HG03460 (cell line): ENCODE data around the gene ARHGEF10L.
"Not testable (repeated sequence)": the region's sequence is repeated elsewhere in the genome, so short reads cannot be mapped to it uniquely, and the experiment has no call there.

Experiments
- ATAC-seq: cut with Tn5 transposase; IDR thresholded peaks from one replicate; pipeline ENCODE4 v1.9.1; 2021; ENCODE audit not compliant: unreplicated experiment

The ARHGEF10L gene

DNA sequence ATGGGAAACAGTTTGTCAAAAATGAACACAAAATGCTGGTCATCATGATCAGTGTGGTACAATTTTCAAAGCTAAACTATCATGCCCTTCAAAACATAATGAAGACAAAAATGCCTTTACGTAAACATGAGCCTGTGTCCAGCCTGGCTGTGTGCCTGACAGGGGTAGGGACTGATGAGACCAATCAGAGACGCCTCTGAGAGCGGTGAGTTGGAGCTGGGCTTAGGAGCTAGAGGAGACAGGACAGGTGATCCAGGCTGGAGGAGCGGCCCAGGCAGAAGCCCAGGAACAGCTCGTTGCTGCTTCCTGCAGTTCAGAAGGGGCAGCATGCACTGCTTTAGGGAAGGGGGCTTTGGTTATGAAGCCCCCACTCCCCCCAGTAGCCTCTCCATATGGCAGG lies 70.0 kb downstream of the ARHGEF10L start:
- no peak for ATAC-seq

DNA sequence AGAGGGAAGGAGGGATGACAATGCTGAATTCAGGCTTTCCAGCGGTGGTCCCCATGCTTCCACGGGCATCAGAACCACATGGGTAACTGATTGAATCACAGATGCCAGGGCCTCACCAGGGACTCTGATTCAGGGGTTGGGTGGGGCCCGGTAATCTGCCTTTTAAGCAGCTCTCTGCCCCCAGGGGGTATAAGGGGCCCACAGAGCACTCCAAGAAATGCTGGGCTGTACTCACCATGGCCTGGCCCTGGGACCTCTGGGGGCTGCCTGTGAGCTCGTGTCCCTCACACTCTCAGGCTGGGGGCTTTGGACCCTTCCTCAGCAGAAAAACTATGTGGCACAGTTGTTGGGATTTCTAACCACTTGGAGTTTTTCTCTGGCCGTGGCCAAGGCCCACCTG lies 70.6 kb downstream of the ARHGEF10L start:
- ATAC-seq: no peak

- ATAC-seq: no peak
These were observed 71.2 kb downstream of the ARHGEF10L start for GRCh38 chr1:17610713-17611112.

DNA sequence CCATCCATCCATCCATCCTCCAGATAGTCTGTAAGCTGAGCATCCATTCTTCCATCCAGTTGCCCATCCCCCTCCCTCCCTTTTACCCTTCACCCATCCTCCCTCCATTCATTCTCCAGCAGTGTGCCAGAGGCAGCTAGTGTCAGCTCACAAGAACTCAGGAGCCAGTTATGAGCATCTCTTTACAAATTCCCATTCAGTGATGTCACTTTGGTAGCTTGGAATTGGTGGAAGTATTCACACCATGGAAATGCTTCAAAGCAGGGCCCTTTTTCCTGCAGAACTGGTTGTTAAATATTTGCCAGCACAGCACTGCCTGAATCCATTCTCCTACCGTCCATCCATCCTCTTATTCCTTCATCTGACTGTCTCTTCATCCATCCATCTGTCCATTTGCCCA lies 72.5 kb downstream of the ARHGEF10L start:
- ATAC-seq: no peak

GRCh38 chr1:17612831-17613230 lies 73.3 kb downstream of the ARHGEF10L start:
- no peak for ATAC-seq

- no peak for ATAC-seq
These were observed 75.1 kb downstream of the ARHGEF10L start for GRCh38 chr1:17614586-17614985.

DNA sequence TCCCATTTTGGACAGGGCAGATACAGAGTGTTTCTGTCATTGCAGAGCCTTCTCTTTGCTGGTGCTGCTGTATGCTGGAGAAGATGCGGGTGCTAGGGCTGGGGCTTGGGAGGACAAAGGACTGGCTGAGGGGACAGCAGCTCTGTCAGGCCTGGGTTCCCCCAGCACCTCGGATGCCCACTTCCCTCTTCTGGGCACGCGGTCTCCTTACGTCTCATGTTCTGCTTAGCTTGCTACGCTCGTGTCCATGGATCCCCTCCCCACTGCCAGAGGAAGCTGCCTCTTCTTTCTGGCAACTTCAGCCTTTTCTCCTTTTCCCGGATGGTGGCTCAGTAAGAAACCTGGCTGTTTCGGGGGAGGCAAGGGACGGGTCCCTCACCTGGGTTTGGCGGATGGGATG lies 75.7 kb downstream of the ARHGEF10L start:
- ATAC-seq: no peak

GRCh38 chr1:17615959-17616358 lies 76.5 kb downstream of the ARHGEF10L start:
- ATAC-seq: no peak

DNA sequence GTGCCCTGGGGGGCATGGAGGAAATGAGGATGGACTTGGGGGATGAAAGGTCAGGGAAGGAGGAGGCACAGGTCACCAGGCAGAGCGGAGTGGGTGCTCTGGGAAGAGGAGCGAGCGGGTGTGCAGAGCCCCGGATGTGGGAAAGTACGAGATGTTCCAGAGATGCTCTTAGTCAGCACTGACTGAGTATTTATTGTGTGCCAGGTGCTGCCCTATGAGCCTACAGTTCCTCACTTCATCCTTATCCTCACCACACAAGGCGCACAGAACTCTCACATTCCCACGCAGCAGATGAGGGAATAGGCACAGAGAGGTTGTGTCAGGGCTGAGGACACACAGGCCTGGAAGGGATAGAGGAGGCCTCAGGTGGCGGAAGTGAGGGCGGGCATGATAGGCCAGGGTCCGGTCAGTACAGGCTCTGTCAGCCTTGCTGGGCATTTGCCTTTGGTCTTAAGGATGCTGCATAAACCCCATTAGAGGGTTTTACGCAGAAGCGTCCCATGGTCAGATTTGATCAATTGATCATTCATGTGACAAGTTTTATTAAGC lies 77.3 kb downstream of the ARHGEF10L start:
- no peak for ATAC-seq

DNA sequence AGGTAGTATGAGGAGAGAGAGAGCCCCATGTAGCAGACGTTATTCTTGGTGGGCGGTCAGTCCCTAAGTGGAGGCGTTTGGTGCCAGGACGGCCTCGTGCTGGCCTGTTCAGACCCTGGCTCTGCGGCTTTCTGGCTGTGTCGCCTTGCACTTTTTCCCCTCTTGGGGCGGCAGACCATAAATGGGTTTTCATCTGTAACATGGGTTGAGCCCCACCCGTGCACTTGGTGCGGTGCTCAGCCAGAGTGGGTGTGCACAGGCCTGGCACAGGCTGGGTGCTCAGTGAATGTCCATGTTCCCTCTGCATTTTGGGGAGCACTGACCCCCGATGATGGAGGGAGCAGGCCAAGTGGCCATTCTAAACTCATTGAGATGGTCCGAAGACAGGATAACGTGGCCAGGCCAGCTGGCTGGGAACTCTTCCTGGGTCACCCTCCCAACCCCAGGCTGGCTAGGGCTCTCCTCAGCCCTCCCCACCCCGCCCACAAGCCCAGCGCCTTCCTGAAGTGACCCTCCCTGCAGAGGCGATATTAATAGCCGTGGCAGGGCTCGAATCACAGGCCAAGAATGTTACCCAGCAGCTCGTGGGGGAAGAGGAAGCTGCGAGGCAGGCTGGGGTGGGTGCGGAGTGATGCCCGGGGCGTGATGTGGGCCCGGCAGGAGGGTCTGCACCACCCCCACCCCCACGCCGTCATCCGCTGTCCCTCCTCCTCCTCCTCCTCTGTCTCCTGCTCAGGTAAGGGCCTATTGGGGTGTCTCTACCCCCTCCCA lies 78.5 kb downstream of the ARHGEF10L start:
- no peak for ATAC-seq

- no peak for ATAC-seq
These were observed 79.2 kb downstream of the ARHGEF10L start for GRCh38 chr1:17618558-17619247.

DNA sequence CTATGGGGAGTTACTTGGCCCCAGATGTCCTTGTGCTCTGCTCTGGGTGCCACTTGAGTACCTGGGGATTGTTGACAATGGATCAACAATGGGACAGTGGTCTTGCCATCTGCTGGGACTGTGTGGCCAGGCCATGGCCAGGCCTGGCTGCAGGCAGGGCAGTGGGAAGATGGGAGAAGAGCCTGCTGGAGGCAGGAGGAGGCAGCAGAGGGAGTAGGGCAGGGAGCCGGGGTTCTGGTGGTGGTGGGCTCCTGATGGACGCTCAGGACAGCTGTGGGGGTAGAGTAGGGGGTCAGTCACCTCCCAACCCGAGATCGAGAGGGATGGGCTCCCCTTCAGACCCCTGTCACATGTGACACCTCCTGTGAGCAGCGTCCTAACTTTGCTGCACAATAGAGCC lies 81.0 kb downstream of the ARHGEF10L start:
- ATAC-seq: no peak

GRCh38 chr1:17621691-17622090 lies 82.2 kb downstream of the ARHGEF10L start:
- no peak for ATAC-seq

GRCh38 chr1:17622823-17623222 lies 83.3 kb downstream of the ARHGEF10L start:
- ATAC-seq: no peak

DNA sequence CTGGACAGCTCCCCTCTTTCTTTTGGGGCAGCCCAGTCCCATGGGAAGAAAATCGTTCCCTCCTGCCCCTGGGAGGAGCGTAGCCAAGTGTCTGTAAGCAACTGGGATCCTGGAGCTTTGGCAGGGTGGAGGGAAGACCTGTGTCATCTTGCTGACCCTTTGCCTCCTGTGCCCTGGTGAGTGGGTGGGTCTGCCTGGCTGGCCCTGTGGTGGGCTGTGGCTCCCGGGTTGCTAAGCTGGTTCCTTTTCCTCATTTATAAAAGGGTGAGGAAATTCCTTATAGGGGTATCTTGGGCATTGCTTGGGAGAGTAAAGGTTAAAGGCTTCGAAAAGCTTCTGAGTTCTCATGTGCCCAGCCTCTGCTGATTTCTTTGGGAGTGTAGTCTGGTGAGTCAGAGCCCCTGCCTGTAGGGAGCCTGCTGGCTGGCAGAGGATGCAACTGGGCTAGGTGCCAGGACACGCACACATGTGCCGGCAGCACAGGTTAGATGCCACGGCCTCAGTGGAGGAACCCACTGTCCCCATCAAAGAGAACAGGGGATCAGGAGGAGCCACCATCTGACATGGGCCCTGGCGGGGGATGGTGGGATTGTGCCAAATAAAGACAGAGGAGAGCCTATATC lies 85.2 kb downstream of the ARHGEF10L start:
- ATAC-seq: no peak

DNA sequence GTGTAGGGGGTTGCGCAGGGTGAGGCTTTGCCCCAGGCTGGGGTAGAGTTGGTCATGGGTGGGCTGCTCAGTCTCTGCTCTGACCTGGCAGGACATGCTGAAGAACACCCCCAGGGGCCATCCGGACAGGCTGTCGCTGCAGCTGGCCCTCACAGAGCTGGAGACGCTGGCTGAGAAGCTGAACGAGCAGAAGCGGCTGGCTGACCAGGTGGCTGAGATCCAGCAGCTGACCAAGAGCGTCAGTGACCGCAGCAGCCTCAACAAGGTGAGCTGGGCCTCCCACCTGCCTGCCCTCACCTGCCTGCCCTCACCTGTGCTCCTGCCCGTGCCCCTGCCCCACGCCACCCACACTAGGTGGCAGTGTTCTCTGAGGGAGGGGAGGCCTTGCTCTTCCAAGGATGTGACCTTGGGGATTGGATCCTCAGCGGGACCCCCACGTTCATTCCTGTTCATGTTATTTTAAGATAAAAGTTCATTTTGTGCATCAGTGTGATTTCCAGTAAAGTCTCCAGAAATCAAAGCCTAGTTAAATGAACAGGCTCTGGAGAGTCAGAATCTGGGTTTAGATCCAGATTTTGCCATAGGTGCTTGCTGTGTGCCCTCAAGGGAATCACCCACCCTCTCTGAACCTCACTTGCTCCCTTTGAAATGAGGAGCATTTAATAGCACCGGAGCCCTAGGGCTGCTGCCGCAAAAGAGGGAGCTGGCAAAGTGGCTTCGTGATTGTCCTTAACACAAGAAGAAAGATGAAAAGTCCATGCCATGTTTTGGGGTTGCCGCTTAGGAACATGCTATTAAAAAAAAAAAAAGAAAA lies 87.9 kb downstream of the ARHGEF10L start:
- no peak for ATAC-seq

DNA sequence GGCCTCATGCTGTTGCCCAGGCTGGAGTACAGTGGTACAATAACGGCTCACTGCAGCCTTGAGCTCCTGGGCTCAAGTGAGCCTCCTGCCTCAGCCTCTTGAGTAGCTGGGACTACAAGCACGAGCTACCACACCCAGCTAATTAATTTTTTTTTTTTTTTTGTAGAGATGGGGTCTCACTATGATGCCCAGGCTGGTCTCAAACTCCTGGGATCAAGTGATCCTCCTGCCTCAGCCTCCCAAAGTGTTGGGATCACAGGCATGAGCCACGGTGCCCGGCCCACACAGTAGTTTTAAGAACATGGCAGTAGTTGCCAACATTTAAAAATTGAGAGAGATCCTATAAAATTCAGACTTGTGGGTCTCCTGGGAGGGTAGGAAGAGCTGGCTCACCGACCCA lies 89.5 kb downstream of the ARHGEF10L start:
- ATAC-seq: not testable (repeated sequence)

- no peak for ATAC-seq
These were observed 90.0 kb downstream of the ARHGEF10L start for GRCh38 chr1:17629460-17629859.

GRCh38 chr1:17630048-17630830 lies 90.7 kb downstream of the ARHGEF10L start:
- no peak for ATAC-seq

GRCh38 chr1:17630986-17631385 lies 91.5 kb downstream of the ARHGEF10L start:
- ATAC-seq: no peak
